Skeletal muscle tissue (tissue), 4 donors: ENCODE results near the gene CPLX4. TPM values are rescaled to one million over a fixed set of nuclear protein-coding genes. Genes with fewer than 3 reads are reported as not detected.

Experiments used
- H3K27ac ChIP-seq: one replicate; pipeline ENCODE4 v1.7.0; 2013; ENCODE audit warnings: mild to moderate bottlenecking, low read depth, low read length, inconsistent platforms
- H3K27me3 ChIP-seq, 3 donors: one replicate each; pipeline ENCODE4 v1.7.0; 2013; ENCODE audit warnings: low read length in 3 of 3; ENCODE audit not compliant: control insufficient read depth in 3 of 3, insufficient read depth in 3 of 3
- H3K36me3 ChIP-seq, 3 donors: one replicate each; pipeline ENCODE4 v1.7.0; 2013; ENCODE audit warnings: low read length in 3 of 3; ENCODE audit not compliant: control insufficient read depth in 3 of 3, insufficient read depth in 3 of 3
- H3K4me1 ChIP-seq, 3 donors: one replicate each; pipeline ENCODE4 v1.7.0; 2013; ENCODE audit warnings: low read length in 3 of 3, mild to moderate bottlenecking in 3 of 3; ENCODE audit not compliant: control insufficient read depth in 3 of 3, insufficient read depth in 3 of 3
- H3K4me3 ChIP-seq, 3 donors: one replicate each; pipeline ENCODE4 v1.7.0; 2013; ENCODE audit warnings: low read length in 3 of 3
- H3K9ac ChIP-seq, 3 donors: one replicate each; pipeline ENCODE4 v1.7.0; 2013; ENCODE audit warnings: low read length in 3 of 3, mild to moderate bottlenecking in 3 of 3, moderate library complexity in 2 of 3, low read depth in 1 of 3
- H3K9me3 ChIP-seq, 3 donors: one replicate each; pipeline ENCODE4 v1.7.0; 2013; ENCODE audit warnings: low read length in 3 of 3; ENCODE audit not compliant: control insufficient read depth in 3 of 3
- total RNA-seq: library from RNA; depleted of rRNA; stranded (reverse); fragments of >200 nt; gene quantifications from one replicate; pipeline ENCODE4 v1.2.3, GENCODE V29; 2014
- donor health status: Osteomylitis.

The CPLX4 gene
- total RNA-seq, 1 donor from 2014 or later: not detected

- Histone ChIP-seq H3K27me3 (peaks cover 8 to 14% (median 13%) of the 10 kb centered on the region in 3 donors), H3K9me3 (no peaks in the 10 kb centered on the region), H3K36me3 (no peaks in the 10 kb centered on the region), H3K4me3 (no peak overlapping the region), H3K27ac (no peak overlapping the region), H3K9ac (no peak overlapping the region), H3K4me1 (no peaks in the 10 kb centered on the region)
Measured at GRCh38 chr18:59249199-59249774, 69.2 kb downstream of the CPLX4 start.

GRCh38 chr18:59246796-59247195 is 71.7 kb downstream of the CPLX4 start:
- Histone ChIP-seq H3K4me3 (no peak overlapping the region), H3K4me1 (no peaks in the 10 kb centered on the region), H3K9ac (no peak overlapping the region), H3K36me3 (no peaks in the 10 kb centered on the region), H3K27ac (no peak overlapping the region), H3K27me3 (peaks cover 8 to 13% (median 11%) of the 10 kb centered on the region in 3 donors), H3K9me3 (no peaks in the 10 kb centered on the region)

Other genes with a start within 250 kb of the CPLX4 start
- 5.2 TPM for gene SEC11C, start 178.8 kb downstream of the CPLX4 start, total RNA-seq
- gene GRP, start 98.5 kb downstream of the CPLX4 start, total RNA-seq: not detected
- gene RAX, start 45.2 kb downstream of the CPLX4 start, total RNA-seq: not detected
- gene LMAN1, start 40.6 kb upstream of the CPLX4 start, total RNA-seq: 68.4 TPM